GM19467 (cell line): ENCODE measurements around the gene OCA2.
"Not testable (repeated sequence)": the region's sequence is repeated elsewhere in the genome, so short reads cannot be mapped to it uniquely, and the experiment has no call there.

Source experiments
- ATAC-seq: cut with Tn5 transposase; IDR thresholded peaks from one replicate; pipeline ENCODE4 v1.9.1; 2021; ENCODE audit warnings: mild to moderate bottlenecking, moderate library complexity; ENCODE audit not compliant: unreplicated experiment

OCA2 gene

DNA sequence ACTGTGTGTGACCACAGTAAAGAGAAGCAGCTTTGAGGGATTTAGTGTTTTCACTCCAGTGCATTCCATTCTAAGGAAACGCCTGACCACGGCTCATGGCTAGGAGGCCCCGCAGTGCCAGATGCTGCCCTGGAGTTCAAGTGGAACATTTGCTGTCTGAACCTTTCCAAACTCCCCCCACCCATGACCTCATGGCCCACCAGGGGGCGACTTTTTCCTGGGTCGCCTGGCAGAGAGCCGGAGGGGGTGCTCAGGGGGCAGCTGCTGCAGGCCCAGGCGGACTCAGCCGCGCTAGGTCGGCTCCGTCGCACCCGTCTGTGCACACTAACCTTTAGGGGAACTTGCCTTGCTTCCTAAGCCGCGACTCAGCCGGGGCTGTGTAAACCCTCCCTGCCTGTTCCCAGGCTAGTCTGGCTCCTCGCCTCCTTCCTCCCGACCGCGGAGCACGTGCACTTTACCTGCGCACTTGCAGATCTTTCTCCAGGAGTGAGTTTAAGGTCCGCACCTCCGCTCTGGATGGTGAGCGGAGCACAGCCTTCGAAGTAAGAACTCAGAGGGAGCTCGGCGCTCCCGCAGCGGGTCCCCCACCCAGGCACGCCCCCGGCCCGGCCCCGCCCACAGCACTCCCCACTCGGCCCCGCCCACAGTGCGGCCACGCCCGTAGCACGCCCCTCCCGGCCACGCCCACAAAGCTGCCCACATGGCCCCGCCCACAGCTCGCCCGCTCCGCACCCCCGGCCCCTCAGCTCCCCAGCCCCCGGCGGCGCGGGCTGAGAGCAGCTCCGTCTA lies at the start of gene OCA2:
Gene OCA2, minus strand, starts transcription at position 550 of the 789 bp plus-strand sequence. CDS start 17,441 bp downstream, outside the sequence.
- no peak for ATAC-seq

DNA sequence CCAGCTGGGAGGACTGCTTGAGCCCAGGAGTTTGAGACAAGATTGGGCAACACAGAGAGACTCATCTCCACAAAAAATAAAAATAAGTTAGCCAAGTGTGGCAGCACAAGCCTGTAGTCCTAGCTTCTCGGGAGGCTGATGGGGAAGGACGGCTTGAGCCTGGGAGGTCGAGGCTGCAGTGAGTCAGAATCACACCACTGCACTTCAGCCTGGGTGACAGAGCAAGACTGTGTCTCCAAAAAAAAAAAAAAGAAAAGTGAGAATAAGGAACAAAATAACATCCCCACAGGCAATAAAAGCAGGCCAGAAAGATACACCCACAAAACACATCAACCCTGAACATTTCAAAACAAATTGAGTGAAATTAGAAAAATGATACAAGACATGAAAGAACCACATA lies 48.7 kb upstream of the OCA2 start:
- ATAC-seq, result no peak

DNA sequence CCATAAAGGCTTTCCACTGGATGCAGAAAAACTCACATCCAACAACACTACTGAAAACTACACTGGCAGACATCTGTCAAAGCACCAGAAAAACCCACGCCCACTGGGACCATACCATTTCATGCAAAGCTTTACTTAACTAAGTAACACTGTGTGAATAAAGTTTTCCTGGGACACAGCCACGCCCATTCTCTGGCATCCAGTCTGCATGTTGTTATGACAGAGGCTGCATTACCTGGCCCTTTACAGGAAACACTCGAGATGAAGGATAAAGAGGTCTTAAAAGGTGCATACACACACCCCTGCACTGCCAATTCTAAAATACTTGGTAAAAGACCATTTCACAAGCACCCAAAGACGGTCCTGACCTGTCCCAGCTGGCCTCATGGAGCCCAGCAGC lies 46.3 kb upstream of the OCA2 start:
- ATAC-seq, result not testable (repeated sequence)

DNA sequence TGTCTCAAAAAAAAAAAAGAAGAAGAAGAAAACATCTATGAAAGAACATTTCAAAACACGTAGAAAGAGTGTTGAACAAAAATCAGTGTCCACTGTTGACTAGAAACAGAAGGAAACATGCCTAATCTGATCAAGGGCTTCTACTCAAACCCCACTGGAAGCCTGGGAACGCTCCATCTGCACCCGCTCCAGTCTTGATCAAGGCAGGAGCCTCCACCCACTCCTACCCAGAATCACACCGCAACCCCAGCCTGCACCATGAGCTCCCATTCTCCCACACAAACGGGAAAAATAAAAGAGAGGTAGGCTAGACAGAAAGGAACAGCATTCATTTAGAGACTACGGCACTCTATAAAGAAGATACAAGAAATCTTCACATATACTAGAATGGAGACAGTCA lies 40.9 kb upstream of the OCA2 start:
- ATAC-seq, result no peak

DNA sequence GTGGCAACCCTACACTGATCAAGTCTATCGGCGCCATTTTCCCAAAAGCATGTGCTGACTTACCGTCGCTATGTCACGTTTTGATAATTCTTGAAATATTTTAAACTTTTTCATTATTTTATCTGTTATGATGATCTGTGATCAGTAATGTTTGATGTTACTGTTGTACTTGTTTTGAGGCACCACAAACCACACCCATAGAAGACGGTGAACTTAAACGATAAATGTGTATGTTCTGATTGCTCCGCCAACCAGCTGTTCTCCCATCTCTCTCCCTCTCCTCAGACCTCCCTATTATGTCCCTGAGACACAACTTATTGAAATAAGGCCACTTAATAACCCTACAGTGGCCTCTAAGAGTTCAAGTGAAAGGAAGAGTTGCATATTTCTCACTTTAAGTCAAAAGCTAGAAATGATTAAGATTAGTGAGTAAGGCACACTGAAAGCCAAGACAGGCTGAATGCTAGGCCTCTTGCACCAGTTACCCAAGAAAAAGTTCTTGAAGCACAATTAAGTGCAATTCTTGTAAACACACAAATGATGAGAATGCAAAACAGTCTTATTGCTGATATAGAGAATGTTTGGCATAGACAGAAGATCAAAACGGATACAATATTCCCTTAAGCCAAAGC lies 38.4 kb upstream of the OCA2 start:
- ATAC-seq, result not testable (repeated sequence)

DNA sequence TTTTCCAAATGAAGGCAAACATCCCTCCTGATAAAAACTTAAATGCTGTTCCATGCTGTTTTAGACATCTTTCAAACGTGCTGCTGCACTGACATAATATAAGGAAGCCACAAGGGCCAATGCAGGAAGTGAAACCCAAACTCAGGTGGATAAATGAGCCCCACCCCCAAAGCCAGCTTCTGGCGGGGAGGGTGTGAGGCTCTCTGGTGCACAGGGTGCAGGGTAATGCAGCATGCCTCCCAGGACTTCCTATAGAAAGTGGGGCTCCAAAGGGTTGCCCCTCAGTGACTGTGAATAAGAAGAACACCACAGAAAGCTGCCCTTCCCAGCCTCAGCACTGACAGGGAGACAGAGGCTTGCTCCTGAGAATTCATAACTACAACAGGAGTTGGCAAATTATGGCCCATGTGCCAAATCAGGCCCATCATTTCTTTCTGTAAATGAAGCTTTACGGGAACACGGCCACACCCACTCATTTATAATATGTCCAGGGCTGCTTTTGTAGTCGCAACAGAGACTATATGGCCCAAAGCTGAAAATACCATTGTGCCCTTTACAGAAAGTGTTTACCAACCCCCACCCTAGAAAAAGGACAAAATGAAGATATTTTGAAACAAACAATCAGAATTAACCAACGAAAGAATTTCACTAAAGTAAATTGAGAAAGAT lies 37.3 kb upstream of the OCA2 start:
- ATAC-seq, result peak; percentile 91

DNA sequence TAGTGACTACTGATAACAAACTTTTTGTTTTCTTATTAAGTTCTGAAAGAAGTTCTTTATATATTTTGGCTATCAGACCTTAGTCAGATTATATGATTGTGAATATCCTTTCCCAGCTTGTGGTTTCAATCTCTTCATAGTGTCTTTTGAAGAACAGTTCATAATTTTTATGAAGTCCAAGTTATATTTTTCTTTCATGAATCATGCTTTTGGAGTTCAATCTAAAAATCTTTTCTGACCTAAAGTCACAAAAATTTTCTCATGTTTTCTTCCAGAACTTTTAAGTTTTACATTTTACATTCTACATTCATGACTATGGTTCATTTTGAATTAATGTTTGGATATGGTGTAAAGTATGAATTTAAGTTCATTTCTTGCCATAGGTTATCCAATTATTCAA lies 34.2 kb upstream of the OCA2 start:
- ATAC-seq, result no peak

DNA sequence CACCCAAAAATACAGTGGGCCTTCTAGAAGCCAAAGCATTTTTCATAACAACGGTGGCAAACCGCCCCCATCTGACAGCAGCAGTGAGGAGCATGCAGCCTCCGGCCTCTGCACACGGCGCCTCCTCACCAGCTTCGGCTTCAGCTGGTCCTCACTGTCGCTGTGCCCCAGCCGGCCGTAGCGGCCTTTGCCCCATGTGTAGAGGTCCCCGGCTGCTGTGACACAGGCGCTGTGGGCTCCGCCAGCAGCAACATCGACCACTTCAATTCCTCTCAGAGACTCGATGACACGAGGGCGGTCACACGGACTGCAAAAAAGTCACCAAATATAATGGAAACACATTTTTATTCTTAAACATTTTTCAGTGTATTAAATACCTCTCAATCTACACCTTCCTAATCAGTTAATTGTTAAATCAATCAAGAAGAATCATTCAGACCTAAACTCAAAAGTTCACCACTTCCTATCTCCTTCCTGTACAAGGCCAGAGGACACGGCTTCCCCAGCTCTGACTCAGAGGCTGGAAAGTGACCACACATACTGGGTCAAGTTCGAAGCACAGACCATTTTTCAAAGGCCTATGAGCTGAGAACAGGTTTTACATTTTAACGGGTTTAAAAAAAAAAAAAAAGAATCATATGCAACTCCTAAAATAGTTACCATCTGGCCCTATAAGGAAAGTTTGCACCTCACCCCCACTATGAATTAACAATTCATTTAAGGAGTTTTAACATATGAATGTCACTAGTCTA lies 33.6 kb upstream of the OCA2 start:
- ATAC-seq, result no peak

DNA sequence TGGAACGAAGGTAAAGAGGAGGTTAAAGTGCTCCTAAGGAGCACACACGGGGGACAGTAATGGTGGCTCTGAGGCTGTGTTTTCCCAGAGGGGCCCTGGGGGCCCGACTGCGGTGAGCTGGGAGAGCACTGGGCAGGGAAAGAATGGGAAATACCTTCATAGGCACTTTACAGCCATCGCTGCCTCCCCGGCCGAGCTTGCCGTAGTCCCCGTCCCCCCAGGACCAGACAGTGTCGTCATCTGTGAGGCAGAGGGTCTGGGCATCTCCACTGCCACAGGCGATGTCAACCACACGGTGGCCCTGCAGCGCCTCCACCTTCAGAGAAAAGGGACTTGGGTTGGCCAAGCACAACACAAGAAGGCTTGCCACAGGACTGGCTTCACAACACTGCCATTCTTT lies 32.8 kb upstream of the OCA2 start:
- no peak for ATAC-seq

DNA sequence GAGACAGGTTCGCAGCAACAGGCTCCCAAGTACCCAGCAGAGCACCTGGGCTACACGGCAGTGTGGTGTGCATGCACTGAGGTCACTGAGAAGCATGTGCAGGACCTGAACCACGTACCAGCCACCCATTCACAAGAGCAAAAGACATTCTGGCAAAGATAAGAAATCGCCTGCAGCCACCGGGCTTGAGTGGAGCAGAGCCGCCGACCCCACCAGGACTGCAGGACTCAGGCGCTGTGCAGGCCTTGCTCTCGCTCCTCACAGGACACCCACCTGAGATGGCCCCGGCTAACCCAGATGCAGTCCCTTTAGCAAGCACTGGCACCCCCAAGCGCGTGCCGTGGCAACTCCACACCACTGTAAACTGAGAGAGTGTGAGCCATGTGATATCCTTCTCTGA lies 32.3 kb upstream of the OCA2 start:
- no peak for ATAC-seq

DNA sequence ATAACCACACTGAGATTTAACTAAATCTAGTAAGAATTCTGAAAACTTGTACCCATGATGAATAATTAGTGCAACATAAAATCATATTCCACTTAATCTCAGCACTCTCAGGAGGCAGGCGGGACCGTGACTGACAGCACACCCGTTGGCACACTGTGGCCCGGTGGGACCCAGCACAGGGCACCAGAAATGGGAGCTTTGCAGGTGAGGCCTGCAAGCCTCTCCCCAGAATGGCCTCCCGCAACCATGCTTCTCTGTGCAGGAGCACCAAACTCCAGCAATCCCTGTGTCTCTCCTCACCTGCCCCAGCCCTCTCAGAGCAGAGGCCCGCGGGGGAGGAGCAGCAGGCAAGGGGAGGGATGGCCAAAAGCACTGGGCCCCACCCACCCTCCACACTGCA lies 31.5 kb upstream of the OCA2 start:
- no peak for ATAC-seq

DNA sequence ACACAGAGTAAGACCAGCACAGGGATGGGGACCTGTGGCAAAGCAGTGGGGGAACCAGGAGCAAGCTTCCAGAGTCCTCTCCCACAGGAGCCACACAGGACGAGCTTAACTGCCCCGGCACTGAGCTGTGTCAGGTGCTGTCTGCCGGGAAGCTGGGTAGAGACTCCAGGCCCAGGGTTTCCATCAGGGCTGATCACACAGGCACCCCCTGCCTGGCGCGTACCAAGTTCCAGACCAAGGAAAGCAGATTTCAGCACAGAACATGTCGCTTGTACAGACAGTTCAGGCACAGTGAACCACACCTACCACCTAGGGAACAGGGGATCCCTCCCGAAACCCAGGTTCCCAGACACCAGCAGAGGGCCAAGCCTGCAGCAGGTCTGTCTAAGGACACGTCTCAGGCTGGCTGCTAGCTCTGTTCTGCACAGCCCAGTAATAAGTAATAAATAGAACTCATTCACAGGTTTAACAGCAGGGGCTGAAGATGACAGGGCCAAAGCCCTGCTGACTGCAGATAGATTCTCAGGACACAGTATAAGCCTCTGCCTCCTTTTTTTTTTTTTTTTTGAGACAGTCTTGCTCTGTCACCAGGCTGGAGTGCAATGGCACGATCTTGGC lies 30.2 kb upstream of the OCA2 start:
- ATAC-seq, result no peak

DNA sequence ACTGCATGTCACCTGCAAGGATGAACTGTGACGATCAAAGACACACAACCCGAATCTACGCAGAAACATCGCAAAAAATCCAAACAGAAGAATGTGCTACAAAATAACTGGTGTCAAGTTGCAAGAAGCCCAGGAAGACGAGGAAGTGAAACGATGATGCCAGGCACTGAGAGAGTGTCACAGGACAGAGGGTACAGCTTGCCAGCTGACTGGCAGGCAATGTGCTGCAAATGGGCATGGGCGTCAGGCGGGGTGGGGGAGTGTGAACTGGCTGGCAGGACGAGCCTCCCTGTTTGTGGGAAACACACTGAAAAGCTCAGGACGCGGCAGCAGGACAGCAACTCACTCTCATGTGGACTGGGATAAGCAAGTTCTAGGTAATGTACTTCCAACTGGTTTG lies 28.9 kb upstream of the OCA2 start:
- ATAC-seq, result no peak

DNA sequence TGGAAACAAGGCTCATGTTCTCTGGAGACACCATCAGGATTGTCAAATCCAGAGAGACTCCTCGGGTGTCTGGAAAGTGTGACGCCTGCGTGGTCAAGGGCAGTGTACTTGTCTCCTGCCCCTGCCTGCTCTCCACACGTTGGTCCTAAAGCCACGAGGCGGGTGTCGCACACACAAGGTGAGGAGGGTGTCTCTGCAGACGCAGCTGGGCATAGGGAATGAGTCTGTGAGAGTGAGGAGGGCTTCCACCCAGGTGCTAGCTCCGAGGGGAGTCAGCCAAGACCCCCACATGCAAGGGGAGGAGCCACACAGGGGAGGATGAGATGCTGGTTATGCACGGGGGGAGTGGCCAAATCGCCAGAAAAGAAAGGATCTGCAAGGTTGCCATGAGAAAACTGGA lies 27.9 kb upstream of the OCA2 start:
- no peak for ATAC-seq

DNA sequence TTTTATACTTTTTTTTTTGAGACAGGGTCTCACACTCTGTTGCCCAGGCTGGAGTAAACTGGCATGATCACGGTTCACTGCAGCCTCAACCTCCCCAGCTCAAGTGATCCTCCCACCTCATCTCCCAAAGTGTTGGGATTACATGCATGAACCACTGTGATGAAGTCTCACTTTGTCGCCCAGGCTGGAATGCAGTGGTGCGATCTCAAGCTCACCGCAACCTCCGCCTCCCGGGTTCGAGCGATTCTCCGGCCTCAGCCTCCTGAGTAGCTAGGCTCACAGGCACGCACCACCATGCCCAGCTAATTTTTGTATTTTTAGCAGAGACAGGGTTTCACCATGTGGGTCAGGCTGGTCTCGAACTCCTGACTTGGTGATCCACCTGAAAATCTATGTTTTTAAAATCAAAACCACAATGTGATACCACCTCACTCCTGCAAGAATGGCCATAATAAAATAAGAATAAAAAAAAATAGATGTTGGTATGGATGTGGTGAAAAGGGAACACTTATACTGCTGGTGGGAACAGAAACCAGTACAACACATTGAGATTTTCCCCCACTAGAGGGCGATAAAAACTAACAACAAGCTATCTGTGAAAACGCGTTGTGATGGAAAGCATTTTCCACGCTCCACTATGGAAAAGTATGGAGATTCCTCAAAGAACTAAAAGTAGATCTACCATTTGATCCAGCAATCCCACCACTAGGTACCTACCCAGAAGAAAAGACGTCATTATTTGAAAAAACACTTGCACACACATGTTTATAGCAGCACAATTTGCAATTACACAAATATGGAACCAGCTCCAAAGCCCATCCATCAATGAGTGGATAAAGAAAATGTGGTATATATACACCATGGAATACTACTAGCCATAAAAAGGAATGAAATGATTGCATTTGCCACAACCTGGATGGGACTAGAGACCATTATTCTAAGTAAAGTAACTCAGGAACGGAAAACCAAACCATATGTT lies 26.8 kb upstream of the OCA2 start:
- no peak for ATAC-seq

DNA sequence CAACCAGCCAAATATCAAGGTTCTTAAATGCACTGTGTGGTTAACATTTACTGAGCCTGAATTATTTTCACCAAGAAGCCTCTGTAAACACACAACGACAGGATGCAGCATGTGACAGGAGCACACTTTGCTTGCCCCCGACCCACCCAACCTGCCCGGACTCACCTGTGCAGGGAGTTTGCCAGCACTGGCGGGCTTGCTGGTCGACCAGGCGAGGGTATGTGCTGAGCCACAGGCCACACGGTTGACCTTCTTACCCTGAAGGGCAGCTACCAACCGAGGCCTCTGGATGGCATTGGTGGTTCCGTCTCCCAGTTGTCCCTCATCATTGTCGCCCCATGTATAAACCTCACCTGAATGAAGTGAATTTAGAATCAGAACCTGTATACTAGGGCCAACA lies 25.7 kb upstream of the OCA2 start:
- ATAC-seq, result no peak

DNA sequence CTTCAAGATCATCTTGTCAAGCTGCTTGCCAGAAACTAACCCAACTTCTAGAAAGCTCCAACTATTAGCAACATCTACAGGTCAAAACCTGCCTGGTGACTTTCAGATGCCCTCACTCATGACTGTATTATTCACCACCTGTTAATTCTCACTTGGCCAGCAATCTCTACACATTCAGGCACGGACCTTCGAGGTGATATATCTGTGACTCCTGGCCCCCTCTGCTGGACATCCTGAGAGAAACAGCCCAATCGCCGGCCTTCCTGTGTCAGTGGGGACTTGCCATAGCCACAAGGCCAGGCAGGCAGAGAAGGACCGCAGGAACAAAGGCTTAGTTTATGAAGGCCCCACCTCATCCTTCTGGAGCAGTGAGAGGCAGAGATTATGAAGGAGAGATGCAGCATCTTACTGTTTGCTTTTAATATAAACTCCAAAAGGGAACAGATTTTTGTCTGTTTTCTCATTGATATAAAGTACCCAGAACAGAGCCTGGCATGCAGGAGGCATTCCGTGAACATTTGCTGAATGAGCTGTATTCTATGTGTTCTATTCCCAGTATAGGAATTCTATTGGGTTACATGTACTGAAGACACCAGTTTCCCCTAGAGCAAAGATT lies 24.4 kb upstream of the OCA2 start:
- no peak for ATAC-seq

DNA sequence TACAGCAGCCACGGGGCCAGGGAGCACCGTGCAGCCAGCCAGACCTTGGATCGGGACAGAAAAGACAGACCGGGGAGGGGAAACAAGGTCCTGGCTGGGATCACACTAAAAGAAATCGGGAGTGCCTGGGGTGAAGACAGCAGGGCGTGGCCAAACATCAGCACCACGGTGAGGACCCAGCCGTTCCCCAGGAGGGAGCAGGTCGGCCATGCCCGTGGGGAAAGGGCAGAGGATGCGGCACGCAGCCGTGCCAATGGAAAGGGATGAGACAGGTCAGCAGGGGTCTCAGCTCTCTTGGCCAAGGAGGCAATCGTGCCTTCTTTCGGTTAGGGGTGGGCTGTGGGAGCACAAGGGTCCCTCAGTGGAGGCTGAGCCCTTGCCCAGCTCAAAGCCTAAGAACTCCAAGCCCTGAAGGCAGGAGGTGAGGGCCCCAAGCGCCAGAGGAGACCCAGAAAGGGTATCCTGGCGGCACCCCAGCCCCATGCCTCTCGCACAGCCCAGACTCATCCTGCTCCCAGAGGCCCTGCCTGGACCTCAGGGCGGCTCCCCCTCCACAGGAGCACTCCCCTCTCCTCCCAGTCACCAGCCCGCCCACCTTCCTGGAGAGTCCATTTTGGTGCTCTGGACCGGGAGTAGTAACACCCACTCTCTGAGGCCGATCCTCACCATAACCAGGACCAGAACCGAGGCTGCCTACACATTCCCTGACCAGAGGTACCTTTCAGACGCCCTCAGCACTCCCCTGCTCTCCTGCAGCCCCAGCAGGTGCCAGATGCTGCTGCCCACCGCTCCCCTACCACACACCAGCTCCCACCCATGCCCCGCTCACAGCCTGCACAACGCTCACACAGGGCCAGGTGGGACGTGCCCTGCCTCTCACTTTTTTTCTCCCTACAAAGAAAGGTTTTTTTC lies 23.2 kb upstream of the OCA2 start:
- ATAC-seq, result no peak
